Measurements from ENCODE around the gene CAMK4. TPM values are rescaled to one million over a fixed set of nuclear protein-coding genes. Genes with fewer than 3 reads are reported as not detected.

CAMK4 gene
- total and polyA plus RNA-seq, 4 donors, result 0.08 to 0.90 (median 0.62) TPM; not detected in 1

GRCh38 chr5:111383288-111383970 lies 159.2 kb downstream of the CAMK4 start:
- H3K27me3 ChIP-seq (ENCODE audit: control insufficient read depth in 1 of 2, insufficient read depth in 2 of 2, low read length in 1 of 2), result no peaks in the 10 kb centered on the region
- no peaks in the 10 kb centered on the region for H3K36me3 ChIP-seq (ENCODE audit: control insufficient read depth in 1 of 2, insufficient read depth in 2 of 2, low read length in 1 of 2)
- ATAC-seq (ENCODE audit: low FRiP score) (no peak), DNase-seq (no peak)
- intact Hi-C loops (cut with DNase I), result no loop called here
- H3K4me3 ChIP-seq (ENCODE audit: low read length in 2 of 2), result no peak overlapping the region
- WGBS, 2 donors, result 85% methylated on average over 6 of the region's 6 CpGs
- no peaks in the 10 kb centered on the region for H3K9me3 ChIP-seq (ENCODE audit: control insufficient read depth, low read length)
- H3K4me1 ChIP-seq (ENCODE audit: control insufficient read depth in 1 of 2, insufficient read depth in 2 of 2, low read length in 2 of 2), result no peaks in the 10 kb centered on the region
- no peak overlapping the region for H3K27ac ChIP-seq (ENCODE audit: low read depth in 1 of 2, low read length in 2 of 2)

GRCh38 chr5:111384220-111384619 lies 160.0 kb downstream of the CAMK4 start:
- DNase-seq (no peak), ATAC-seq (ENCODE audit: low FRiP score) (no peak)
- no peak overlapping the region for H3K27ac ChIP-seq (ENCODE audit: low read depth in 1 of 2, low read length in 2 of 2)
- no peaks in the 10 kb centered on the region for H3K27me3 ChIP-seq (ENCODE audit: control insufficient read depth in 1 of 2, insufficient read depth in 2 of 2, low read length in 1 of 2)
- 4 to 6% methylated on average over 3 of the region's 3 CpGs for WGBS, 2 donors
- H3K4me1 ChIP-seq (ENCODE audit: control insufficient read depth in 1 of 2, insufficient read depth in 2 of 2, low read length in 2 of 2), result no peaks in the 10 kb centered on the region
- H3K36me3 ChIP-seq (ENCODE audit: control insufficient read depth in 1 of 2, insufficient read depth in 2 of 2, low read length in 1 of 2), result no peaks in the 10 kb centered on the region
- no peaks in the 10 kb centered on the region for H3K9me3 ChIP-seq (ENCODE audit: control insufficient read depth, low read length)
- no peak overlapping the region for H3K4me3 ChIP-seq (ENCODE audit: low read length in 2 of 2)
- intact Hi-C loops (cut with DNase I), result no loop called here

- Histone ChIP-seq H3K27me3 (ENCODE audit: control insufficient read depth in 1 of 2, insufficient read depth in 2 of 2, low read length in 1 of 2) (no peaks in the 10 kb centered on the region), H3K9me3 (ENCODE audit: control insufficient read depth, low read length) (no peaks in the 10 kb centered on the region), H3K27ac (ENCODE audit: low read depth in 1 of 2, low read length in 2 of 2) (no peak overlapping the region), H3K36me3 (ENCODE audit: control insufficient read depth in 1 of 2, insufficient read depth in 2 of 2, low read length in 1 of 2) (no peaks in the 10 kb centered on the region), H3K4me3 (ENCODE audit: low read length in 2 of 2) (no peak overlapping the region), H3K4me1 (ENCODE audit: control insufficient read depth in 1 of 2, insufficient read depth in 2 of 2, low read length in 2 of 2) (no peaks in the 10 kb centered on the region)
- DNase-seq (no peak), ATAC-seq (ENCODE audit: low FRiP score) (no peak)
- intact Hi-C loops (cut with DNase I), result no loop called here
These were observed 160.9 kb downstream of the CAMK4 start for GRCh38 chr5:111385051-111385450.

GRCh38 chr5:111385970-111386831 lies 162.0 kb downstream of the CAMK4 start:
- H3K27ac ChIP-seq (ENCODE audit: low read depth in 1 of 2, low read length in 2 of 2), result no peak overlapping the region
- no peak for DNase-seq
- intact Hi-C loops (cut with DNase I), result no loop called here
- peaks cover 0 to 1% of the 10 kb centered on the region in 2 donors for H3K27me3 ChIP-seq (ENCODE audit: control insufficient read depth in 1 of 2, insufficient read depth in 2 of 2, low read length in 1 of 2)
- H3K9me3 ChIP-seq (ENCODE audit: control insufficient read depth, low read length), result no peaks in the 10 kb centered on the region
- H3K4me3 ChIP-seq (ENCODE audit: low read length in 2 of 2), result no peak overlapping the region
- no peaks in the 10 kb centered on the region for H3K36me3 ChIP-seq (ENCODE audit: control insufficient read depth in 1 of 2, insufficient read depth in 2 of 2, low read length in 1 of 2)
- H3K4me1 ChIP-seq (ENCODE audit: control insufficient read depth in 1 of 2, insufficient read depth in 2 of 2, low read length in 2 of 2), result no peaks in the 10 kb centered on the region
- no peak for ATAC-seq (ENCODE audit: low FRiP score)
- 78 to 79% methylated on average over 7 of the region's 7 CpGs for WGBS, 2 donors

GRCh38 chr5:111386832-111387162 lies 162.6 kb downstream of the CAMK4 start:
- no peak overlapping the region for H3K4me3 ChIP-seq (ENCODE audit: low read length in 2 of 2)
- no peak for DNase-seq
- H3K27ac ChIP-seq (ENCODE audit: low read depth in 1 of 2, low read length in 2 of 2), result no peak overlapping the region
- no peak for ATAC-seq (ENCODE audit: low FRiP score)
- H3K9me3 ChIP-seq (ENCODE audit: control insufficient read depth, low read length), result no peaks in the 10 kb centered on the region
- H3K27me3 ChIP-seq (ENCODE audit: control insufficient read depth in 1 of 2, insufficient read depth in 2 of 2, low read length in 1 of 2), result peaks cover 0 to 1% of the 10 kb centered on the region in 2 donors
- H3K36me3 ChIP-seq (ENCODE audit: control insufficient read depth in 1 of 2, insufficient read depth in 2 of 2, low read length in 1 of 2), result no peaks in the 10 kb centered on the region
- intact Hi-C loops (cut with DNase I), result no loop called here
- H3K4me1 ChIP-seq (ENCODE audit: control insufficient read depth in 1 of 2, insufficient read depth in 2 of 2, low read length in 2 of 2), result no peaks in the 10 kb centered on the region
- WGBS, 2 donors, result 79 to 83% methylated on average over 1 of the region's 1 CpG

GRCh38 chr5:111387361-111387760 lies 163.2 kb downstream of the CAMK4 start:
- no peak for DNase-seq
- Histone ChIP-seq H3K27me3 (ENCODE audit: control insufficient read depth in 1 of 2, insufficient read depth in 2 of 2, low read length in 1 of 2) (peaks cover 0 to 1% of the 10 kb centered on the region in 2 donors), H3K4me1 (ENCODE audit: control insufficient read depth in 1 of 2, insufficient read depth in 2 of 2, low read length in 2 of 2) (no peaks in the 10 kb centered on the region), H3K9me3 (ENCODE audit: control insufficient read depth, low read length) (no peaks in the 10 kb centered on the region), H3K36me3 (ENCODE audit: control insufficient read depth in 1 of 2, insufficient read depth in 2 of 2, low read length in 1 of 2) (no peaks in the 10 kb centered on the region), H3K27ac (ENCODE audit: low read depth in 1 of 2, low read length in 2 of 2) (no peak overlapping the region), H3K4me3 (ENCODE audit: low read length in 2 of 2) (no peak overlapping the region)
- intact Hi-C loops (cut with DNase I), result no loop called here
- no peak for ATAC-seq (ENCODE audit: low FRiP score)
- 0% methylated on average over 1 of the region's 1 CpG for WGBS, 2 donors

- no peaks in the 10 kb centered on the region for H3K9me3 ChIP-seq (ENCODE audit: control insufficient read depth, low read length)
- no peaks in the 10 kb centered on the region for H3K36me3 ChIP-seq (ENCODE audit: control insufficient read depth in 1 of 2, insufficient read depth in 2 of 2, low read length in 1 of 2)
- no peak overlapping the region for H3K27ac ChIP-seq (ENCODE audit: low read depth in 1 of 2, low read length in 2 of 2)
- DNase-seq, result no peak
- H3K4me1 ChIP-seq (ENCODE audit: control insufficient read depth in 1 of 2, insufficient read depth in 2 of 2, low read length in 2 of 2), result no peaks in the 10 kb centered on the region
- WGBS, 2 donors, result 41 to 48% methylated on average over 1 of the region's 1 CpG
- H3K4me3 ChIP-seq (ENCODE audit: low read length in 2 of 2), result no peak overlapping the region
- intact Hi-C loops (cut with DNase I), result no loop called here
- peaks cover 0 to 1% of the 10 kb centered on the region in 2 donors for H3K27me3 ChIP-seq (ENCODE audit: control insufficient read depth in 1 of 2, insufficient read depth in 2 of 2, low read length in 1 of 2)
- no peak for ATAC-seq (ENCODE audit: low FRiP score)
These were observed 165.4 kb downstream of the CAMK4 start for GRCh38 chr5:111389390-111390082.

- 88 to 91% methylated on average over 2 of the region's 2 CpGs for WGBS, 2 donors
- intact Hi-C loops (cut with DNase I), result no loop called here
- no peak for DNase-seq
These were observed 168.0 kb downstream of the CAMK4 start for GRCh38 chr5:111392181-111392580.

More at GRCh38 chr5:111392181-111392580, 168.0 kb downstream of the CAMK4 start:
- no peaks in the 10 kb centered on the region for H3K9me3 ChIP-seq (ENCODE audit: control insufficient read depth, low read length)
- H3K27ac ChIP-seq (ENCODE audit: low read depth in 1 of 2, low read length in 2 of 2), result no peak overlapping the region
- no peak for ATAC-seq (ENCODE audit: low FRiP score)
- peaks cover 0 to 1% of the 10 kb centered on the region in 2 donors for H3K27me3 ChIP-seq (ENCODE audit: control insufficient read depth in 1 of 2, insufficient read depth in 2 of 2, low read length in 1 of 2)
- H3K4me1 ChIP-seq (ENCODE audit: control insufficient read depth in 1 of 2, insufficient read depth in 2 of 2, low read length in 2 of 2), result no peaks in the 10 kb centered on the region
- no peaks in the 10 kb centered on the region for H3K36me3 ChIP-seq (ENCODE audit: control insufficient read depth in 1 of 2, insufficient read depth in 2 of 2, low read length in 1 of 2)
- H3K4me3 ChIP-seq (ENCODE audit: low read length in 2 of 2), result no peak overlapping the region

Data from aorta (tissue), 5 donors.